Neuron (in vitro differentiated cells): ENCODE data around the gene TRERF1.
"Not testable (repeated sequence)": the region's sequence is repeated elsewhere in the genome, so short reads cannot be mapped to it uniquely, and the experiment has no call there.

ENCODE experiments used
- H2AFZ ChIP-seq: one replicate; pipeline ENCODE4 v1.6.1; 2013; ENCODE audit warnings: low read depth, mild to moderate bottlenecking, inconsistent platforms, low read length, moderate library complexity
- H3K27me3 ChIP-seq: one replicate; pipeline ENCODE4 v1.6.1; 2013; ENCODE audit warnings: low read length; ENCODE audit not compliant: insufficient read depth
- H3K36me3 ChIP-seq: one replicate; pipeline ENCODE4 v1.6.1; 2013; ENCODE audit warnings: low read length; ENCODE audit not compliant: insufficient read depth
- H3K4me1 ChIP-seq: one replicate; pipeline ENCODE4 v1.6.1; 2013; ENCODE audit warnings: low read length; ENCODE audit not compliant: insufficient read depth
- H3K4me3 ChIP-seq: 2 replicates; pipeline ENCODE4 v1.5.1; 2013; ENCODE audit warnings: mild to moderate bottlenecking, low read length, moderate library complexity
- H3K9me3 ChIP-seq: one replicate; pipeline ENCODE4 v1.6.1; 2013; ENCODE audit warnings: low read length

Gene TRERF1

DNA sequence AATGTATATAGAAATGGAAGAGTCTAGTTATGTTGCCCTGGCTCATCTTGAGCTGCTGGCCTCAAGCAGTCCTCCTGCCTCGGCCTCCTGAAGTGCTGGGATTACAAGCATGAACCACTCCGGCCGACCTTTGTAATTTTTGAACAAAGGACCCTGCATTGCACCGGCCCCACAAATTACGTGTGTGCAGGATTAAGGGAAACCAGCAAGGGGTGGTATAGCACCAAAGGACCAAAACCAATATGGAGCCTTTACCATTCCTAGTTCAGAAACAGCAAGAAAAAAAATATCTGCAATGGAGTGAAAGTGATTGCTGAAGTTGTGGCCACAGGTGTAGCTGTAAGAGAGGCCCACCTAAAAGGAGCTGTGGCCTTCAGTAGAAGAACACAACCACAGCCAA, 8.2 kb upstream of the TRERF1 start:
- no peaks in the 10 kb centered on the region for H3K27me3 ChIP-seq
- peaks cover 12% of the 10 kb centered on the region for H3K4me1 ChIP-seq
- no peak overlapping the region for H3K4me3 ChIP-seq
- H3K9me3 ChIP-seq = no peaks in the 10 kb centered on the region
- H2AFZ ChIP-seq = no peak overlapping the region
- no peaks in the 10 kb centered on the region for H3K36me3 ChIP-seq

DNA sequence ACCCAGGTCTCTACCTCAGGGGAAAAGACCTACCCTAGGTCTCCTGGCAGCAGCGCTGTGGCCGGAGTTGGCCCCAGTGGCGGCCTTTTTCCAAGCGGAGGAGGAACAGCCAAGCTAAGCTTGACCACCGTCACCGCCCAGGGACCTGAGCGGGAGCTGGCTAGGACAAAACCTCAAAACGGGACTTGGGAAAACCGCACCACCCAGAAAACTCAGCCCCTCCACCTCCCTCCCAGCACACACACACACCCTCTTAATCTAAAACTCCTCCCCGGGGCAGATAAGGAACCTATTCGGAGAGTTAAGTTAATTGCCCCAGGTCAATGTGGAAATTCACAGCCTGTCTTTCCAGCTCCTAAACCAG, 2.7 kb upstream of the TRERF1 start:
- Histone ChIP-seq H3K9me3 (no peaks in the 10 kb centered on the region), H3K4me1 (peaks cover 32% of the 10 kb centered on the region), H3K27me3 (no peaks in the 10 kb centered on the region), H3K36me3 (no peaks in the 10 kb centered on the region), H2AFZ (no peak overlapping the region), H3K4me3 (no peak overlapping the region)

DNA sequence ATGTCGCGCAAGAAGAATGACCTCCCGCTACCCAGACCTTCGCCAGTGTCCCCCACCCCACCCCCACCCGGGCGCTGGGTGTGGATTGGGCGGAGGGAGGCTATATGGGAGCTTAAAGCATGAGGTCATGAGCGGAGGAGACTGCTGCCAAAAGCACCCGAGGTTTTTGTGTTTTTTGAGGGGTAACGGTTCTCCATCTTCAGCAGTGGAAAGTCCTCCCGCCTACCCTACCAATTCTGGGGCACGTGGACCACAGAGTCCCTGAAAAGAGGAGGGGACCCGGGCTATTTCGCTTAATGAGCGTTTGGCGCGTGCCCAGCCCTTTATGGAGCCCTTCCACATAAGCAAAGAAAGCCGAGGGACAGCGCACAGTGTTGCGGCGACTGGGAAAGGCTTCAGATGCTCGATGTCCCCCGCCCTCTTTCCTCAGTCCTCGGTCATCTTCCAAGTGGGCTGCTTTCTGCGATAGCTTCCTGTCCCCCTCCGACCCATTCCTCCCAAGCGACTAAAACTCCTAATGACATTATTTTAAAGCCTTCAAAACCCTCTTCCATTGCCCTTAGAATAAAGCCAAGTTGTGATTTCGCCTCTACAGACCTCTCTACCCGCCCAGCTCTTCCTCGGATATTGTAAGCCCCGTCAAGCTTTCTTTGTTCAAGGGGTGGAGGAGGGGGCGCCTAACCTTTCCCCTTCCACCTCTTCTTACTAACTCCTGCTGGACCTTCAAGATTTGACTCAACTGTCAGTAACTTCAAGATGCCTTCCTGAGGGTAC, 2.1 kb upstream of the TRERF1 start:
- Histone ChIP-seq H3K27me3 (no peaks in the 10 kb centered on the region), H3K4me3 (peak overlapping the region; percentile 91), H3K4me1 (peaks cover 38% of the 10 kb centered on the region), H3K36me3 (no peaks in the 10 kb centered on the region), H2AFZ (peak overlapping the region; percentile 21), H3K9me3 (no peaks in the 10 kb centered on the region)

DNA sequence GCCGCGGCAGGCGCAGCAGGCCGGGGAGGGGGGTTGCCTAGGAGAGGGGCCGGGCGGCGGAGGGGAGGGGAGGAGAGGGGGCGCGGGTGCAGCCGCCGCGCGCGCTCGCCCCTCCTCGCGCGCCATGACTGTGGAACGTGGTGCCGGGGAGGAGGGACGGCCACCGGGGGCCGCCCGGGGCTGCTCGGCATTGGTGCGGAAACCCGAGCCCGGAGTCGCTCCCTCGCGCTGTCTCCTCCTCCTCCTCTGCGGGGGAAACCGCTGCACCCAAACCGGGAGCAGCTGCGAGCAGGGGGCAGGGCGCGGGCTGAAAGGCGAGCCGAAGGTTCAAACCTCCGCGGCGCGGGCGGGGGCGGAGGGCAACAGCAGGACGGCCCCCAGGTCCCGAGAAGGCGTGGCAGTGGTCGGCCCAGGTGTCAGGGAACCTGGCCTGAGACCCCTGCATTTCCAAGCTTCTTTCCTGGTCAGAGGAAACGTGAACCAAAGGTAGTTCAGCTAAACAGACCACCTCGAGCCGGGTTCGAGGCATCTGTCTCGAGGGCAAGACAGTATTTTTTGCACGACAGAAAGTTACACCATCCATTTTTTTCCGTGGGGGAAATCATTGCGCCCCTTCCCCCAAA, 1.4 kb upstream of the TRERF1 start:
- H3K36me3 ChIP-seq = no peaks in the 10 kb centered on the region
- no peaks in the 10 kb centered on the region for H3K9me3 ChIP-seq
- peaks cover 45% of the 10 kb centered on the region for H3K4me1 ChIP-seq
- no peaks in the 10 kb centered on the region for H3K27me3 ChIP-seq
- H2AFZ ChIP-seq = peak overlapping the region; percentile 21
- peak overlapping the region; percentile 91 for H3K4me3 ChIP-seq

DNA sequence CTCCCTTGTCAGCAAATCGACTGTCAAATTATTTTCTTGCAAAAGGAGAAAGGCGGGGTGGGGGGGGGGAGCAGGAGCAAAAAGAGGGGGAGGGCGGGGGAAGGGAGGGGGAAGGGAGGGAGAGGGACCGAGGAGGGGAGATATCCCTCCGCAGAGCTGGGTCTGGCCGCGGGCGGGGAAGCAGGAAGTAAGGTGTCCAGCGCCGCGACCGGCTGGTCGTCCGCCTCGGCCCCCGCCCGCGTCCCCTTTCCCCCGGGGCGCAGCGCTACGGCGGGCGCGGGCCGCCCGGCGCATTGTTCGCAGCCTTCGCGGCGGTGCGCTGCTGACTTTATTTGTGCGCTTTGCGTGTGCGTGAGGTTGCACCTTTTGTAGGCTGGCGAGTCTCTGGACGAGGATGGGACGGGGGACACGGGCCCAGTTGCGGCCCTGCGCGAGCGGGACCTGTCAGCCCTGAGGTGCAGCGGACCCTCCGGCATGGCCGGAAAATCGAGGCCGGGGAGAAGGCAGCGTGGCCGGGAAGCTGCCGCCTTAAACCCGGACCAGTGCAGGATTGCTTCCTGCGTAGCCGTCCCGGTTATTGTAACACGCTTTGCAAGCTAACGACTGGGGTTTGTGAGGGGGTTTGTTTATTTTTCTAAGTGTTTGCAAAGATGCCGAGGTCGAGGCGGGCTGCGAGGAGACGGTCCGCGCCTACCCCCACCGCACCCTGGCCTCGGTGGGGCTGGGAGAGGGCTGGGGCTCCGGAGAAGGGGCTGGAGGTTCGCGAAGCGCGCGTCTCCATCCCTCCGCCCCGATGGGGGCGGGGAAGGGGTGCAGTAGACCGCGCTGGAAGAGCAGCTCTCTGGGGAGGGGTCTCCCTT, 675 bp upstream of the TRERF1 start:
- Histone ChIP-seq H3K4me1 (peaks cover 47% of the 10 kb centered on the region), H3K4me3 (peak overlapping the region; percentile 91), H2AFZ (peak overlapping the region; percentile 73), H3K36me3 (no peaks in the 10 kb centered on the region), H3K9me3 (no peaks in the 10 kb centered on the region), H3K27me3 (no peaks in the 10 kb centered on the region)

DNA sequence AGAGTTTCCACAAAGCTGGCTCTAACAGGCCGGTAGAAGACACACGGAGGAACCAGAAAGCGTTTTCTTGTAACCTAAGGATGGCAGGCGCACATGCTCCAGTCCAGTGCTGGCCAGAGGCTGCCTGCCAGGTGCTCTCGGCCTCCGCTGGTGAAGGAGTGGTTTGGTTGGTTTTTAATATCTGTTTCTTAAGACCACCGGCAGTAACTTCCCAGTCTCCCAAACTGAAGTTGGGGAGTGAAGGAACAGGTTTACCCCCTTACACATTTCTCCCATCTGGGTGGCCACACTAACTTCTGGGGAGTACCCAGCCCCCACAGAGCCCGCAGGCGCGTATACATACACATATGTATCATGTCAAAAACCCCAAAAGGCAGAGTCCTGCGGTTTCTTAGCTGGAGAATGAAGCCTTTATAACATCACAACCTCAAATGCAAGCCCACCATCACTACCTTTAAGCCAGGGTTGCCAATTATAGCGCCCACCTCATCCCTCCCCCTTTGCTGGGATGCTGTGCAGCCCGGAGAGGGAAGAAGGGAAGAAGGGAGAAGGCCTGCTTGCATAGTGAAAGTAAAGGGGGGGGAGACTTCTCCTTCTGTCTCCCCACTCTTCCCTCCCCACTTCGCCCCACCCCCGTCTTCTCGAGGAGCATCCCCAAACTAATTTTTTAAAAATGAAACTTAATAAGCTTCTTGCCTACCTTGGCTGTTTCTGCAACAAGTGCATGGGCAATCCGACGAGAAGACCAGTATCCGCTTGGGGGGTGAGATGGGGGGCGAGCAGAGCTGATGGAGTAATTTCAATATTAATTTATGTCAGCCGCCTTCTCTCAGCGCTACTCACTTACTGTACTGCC, 1.0 kb downstream of the TRERF1 start:
- Histone ChIP-seq H3K36me3 (no peaks in the 10 kb centered on the region), H3K9me3 (peaks cover 2% of the 10 kb centered on the region), H2AFZ (peak overlapping the region; percentile 24), H3K27me3 (no peaks in the 10 kb centered on the region), H3K4me1 (peaks cover 44% of the 10 kb centered on the region), H3K4me3 (peak overlapping the region; percentile 91)

DNA sequence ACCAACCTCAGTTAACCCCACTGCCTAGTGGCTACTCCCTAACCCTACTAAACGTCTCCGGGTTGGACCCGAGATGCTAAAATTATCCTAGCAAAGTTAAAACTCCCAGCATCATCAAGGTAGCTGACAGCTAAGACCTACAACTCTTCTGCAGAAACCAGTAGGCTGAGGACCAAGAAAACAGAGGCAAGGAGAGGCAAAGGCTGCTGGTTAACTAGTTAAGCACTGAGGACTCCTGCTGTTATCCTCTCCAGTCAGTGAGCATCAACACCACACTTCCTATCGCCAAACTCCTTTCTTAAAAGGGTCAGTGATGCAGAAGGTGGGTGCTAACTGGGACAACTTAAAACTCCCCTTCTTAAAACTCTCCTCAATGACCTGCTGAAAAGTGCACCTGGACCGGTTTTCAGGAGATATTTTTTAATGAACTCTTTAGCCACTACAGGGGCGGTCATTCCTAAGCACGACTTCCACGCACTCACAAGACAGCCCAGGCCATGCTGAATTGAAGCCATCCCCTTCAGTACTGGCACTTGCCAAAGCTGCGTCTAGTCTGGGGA, 1.7 kb downstream of the TRERF1 start:
- Histone ChIP-seq H3K4me1 (peaks cover 39% of the 10 kb centered on the region), H3K4me3 (peak overlapping the region; percentile 91), H3K27me3 (no peaks in the 10 kb centered on the region), H3K36me3 (no peaks in the 10 kb centered on the region), H3K9me3 (peaks cover 2% of the 10 kb centered on the region), H2AFZ (peak overlapping the region; percentile 24)

DNA sequence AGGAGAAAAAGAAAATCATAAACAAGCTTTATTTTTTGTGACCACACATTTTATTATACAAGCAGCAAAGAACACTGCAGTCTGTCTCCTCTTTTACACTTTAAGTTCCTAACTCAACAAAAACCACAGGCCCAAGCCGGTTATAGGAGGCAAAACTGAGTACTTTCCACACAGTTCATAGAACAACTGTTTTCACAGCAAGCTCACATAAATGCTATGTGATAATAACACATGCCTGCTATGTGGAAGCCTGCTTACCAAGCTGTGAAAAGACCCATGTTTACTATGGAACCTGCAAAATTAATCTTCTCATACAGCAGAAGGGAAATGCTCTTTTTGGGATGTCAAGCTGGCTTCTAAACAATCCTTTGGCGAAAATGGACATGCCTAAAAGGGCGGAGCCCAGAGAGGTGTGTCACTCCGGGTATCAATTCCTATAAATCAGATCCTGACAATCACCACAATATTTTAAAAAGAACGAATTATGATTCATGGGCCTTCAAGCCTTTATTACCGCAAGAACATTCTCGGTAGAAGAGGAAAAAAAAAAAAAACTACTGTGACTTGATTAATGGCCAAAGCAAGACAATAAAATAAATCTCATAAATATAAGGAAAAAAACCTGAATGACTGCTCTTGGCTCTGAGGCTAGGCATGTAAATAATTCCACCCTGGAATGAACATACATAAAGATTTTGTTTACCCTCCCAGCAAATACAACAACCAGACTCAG, 2.6 kb downstream of the TRERF1 start:
- Histone ChIP-seq H3K4me3 (peak overlapping the region; percentile 91), H3K27me3 (no peaks in the 10 kb centered on the region), H3K9me3 (peaks cover 2% of the 10 kb centered on the region), H3K4me1 (peaks cover 42% of the 10 kb centered on the region), H2AFZ (no peak overlapping the region), H3K36me3 (no peaks in the 10 kb centered on the region)

DNA sequence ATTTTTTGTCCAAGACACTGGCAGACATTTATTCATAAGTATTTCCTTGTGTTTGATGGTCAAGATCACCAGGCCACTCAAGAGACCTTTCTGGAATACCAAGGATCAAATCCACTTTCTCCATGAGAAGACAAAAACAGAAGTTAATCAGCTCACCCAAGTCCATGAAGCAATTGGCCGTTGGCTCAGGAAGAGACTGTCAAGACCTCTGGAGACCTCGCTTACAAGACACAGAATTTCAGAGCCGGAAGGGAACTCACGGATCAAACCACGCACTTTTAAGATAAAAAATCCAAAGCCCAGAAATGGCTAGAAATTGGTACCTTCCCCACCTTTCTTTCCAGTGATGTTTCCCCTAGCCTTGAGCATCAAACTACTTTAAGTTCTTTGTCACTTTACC, 3.3 kb downstream of the TRERF1 start:
- Histone ChIP-seq H2AFZ (no peak overlapping the region), H3K4me3 (peak overlapping the region; percentile 91), H3K36me3 (no peaks in the 10 kb centered on the region), H3K27me3 (no peaks in the 10 kb centered on the region), H3K4me1 (peaks cover 41% of the 10 kb centered on the region), H3K9me3 (peaks cover 2% of the 10 kb centered on the region)

DNA sequence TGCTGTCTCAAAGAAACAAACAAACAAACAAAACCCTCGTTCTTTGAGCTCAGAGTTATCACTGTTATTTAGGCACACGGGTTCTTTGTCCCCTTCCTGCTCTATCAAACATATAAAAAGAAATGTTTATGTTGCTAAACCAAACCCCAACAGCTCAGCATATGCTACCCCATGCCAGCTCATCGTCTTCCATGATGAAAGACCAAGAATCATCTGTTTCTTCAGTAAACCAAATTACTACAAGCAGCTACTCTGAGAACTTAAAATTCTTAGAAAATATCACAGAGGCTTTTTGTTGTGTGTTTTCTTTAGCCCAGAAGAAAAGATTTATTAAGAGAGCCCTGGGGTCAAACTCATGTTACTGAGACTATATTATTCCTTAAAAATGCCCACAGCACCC, 4.7 kb downstream of the TRERF1 start:
- Histone ChIP-seq H3K27me3 (no peaks in the 10 kb centered on the region), H3K4me1 (peaks cover 46% of the 10 kb centered on the region), H3K9me3 (peaks cover 2% of the 10 kb centered on the region), H2AFZ (no peak overlapping the region), H3K4me3 (no peak overlapping the region), H3K36me3 (no peaks in the 10 kb centered on the region)

DNA sequence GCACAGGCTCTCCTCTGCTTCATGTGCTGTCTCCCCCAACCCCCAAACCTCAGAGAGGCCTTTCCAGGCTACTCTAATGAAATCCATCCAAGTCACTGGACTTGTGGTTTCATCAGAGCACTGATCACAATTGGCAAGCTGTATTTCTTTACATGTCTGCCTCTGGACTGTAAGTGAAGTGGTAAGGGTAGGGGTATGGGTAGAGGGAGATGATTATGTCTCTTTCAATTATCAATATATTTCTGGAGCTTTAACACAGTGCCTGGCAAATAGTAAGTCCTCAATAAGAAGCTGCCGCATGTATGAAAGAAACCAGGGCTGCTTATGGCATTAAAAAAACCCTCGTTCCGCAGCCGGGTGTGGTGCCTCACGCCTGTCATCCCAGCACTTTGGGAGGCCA, 5.4 kb downstream of the TRERF1 start:
- Histone ChIP-seq H2AFZ (no peak overlapping the region), H3K4me3 (no peak overlapping the region), H3K4me1 (peaks cover 53% of the 10 kb centered on the region), H3K9me3 (peaks cover 2% of the 10 kb centered on the region), H3K27me3 (no peaks in the 10 kb centered on the region), H3K36me3 (no peaks in the 10 kb centered on the region)

DNA sequence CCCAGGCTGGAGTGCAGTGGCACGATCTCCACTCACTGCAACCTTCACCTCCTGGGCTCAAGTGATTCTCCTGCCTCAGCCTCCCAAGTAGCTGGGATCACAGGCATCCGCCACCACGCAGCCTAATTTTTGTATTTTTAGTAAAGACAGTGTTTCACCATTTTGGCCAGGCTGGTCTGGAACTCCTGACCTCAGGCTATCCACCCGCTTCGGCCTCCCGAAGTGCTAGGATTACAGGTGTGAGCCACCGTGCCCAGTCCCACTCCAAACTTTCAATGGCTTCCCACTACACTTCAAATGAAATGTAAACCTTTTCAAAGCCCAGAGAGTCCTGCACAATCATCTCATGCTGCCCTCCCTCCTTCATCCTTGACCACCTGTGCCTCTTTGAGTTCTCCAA, 5.8 kb downstream of the TRERF1 start:
- not testable (repeated sequence) for H3K4me3 ChIP-seq, H3K27me3 ChIP-seq, H2AFZ ChIP-seq, H3K9me3 ChIP-seq, H3K36me3 ChIP-seq
- peaks cover 57% of the 10 kb centered on the region for H3K4me1 ChIP-seq
